IMR-90 (cell line): ENCODE results near the gene ZFP90. TPM values are rescaled to one million over a fixed set of nuclear protein-coding genes. Genes with fewer than 3 reads are reported as not detected.

Source experiments
- ATAC-seq: fragments of 200-7000 bp; cut with Tn5 transposase; 2 replicates; pipeline ENCODE4 v1.9.1; 2020; ENCODE audit warnings: low read depth, mild to moderate bottlenecking, moderate library complexity
- BruUV-seq: library from RNA; stranded (reverse); fragments of 400-500 nt; replicated peaks from 2 replicates; lab custom pipeline; 2021; lab: Mats Ljungman, UMichigan
- CTCF ChIA-PET: fragments of 300-600 bp; formaldehyde crosslinking; extraction: SDS; loops from one replicate; lab custom pipeline; 2021; ENCODE audit warnings: antibody characterized with exemption; lab: Yijun Ruan, JAX
- POLR2A ChIA-PET: fragments of 300-600 bp; sonication (Branson Sonifier 250); formaldehyde crosslinking; loops from one replicate; lab custom pipeline; 2022; ENCODE audit warnings: antibody characterized with exemption; ENCODE audit not compliant: unreplicated experiment; lab: Charles Lee
- DNase-seq: peaks from one replicate; pipeline ENCODE4 v3.0.0; 2013
- H2AFZ ChIP-seq: replicated peaks from 2 replicates; pipeline ENCODE3; 2013; ENCODE audit warnings: low read length, mild to moderate bottlenecking; ENCODE audit not compliant: poor library complexity
- H2AK5ac ChIP-seq: 2 replicates; pipeline ENCODE4 v1.6.1; 2013; ENCODE audit warnings: low read depth, low read length, inconsistent platforms
- H2AK9ac ChIP-seq: replicated peaks from 2 replicates; pipeline ENCODE3; 2013; ENCODE audit warnings: mild to moderate bottlenecking, low read depth, low read length, moderate library complexity; ENCODE audit not compliant: poor library complexity
- H2BK120ac ChIP-seq: 2 replicates; pipeline ENCODE4 v1.6.1; 2013; ENCODE audit warnings: low read depth, low read length, inconsistent platforms
- H2BK15ac ChIP-seq: 3 replicates; pipeline ENCODE4 v1.6.1; 2013; ENCODE audit warnings: low read depth, low read length, inconsistent platforms
- H2BK20ac ChIP-seq: 2 replicates; pipeline ENCODE4 v1.6.1; 2013; ENCODE audit warnings: low read depth, mild to moderate bottlenecking, inconsistent platforms, low read length, moderate library complexity
- H2BK5ac ChIP-seq: 2 replicates; pipeline ENCODE4 v1.6.1; 2013; ENCODE audit warnings: mild to moderate bottlenecking, low read depth, low read length, inconsistent platforms; ENCODE audit not compliant: poor library complexity, severe bottlenecking
- H3K14ac ChIP-seq: replicated peaks from 2 replicates; pipeline ENCODE4 v1.6.1; 2013; ENCODE audit warnings: low read depth, low read length, inconsistent platforms
- H3K18ac ChIP-seq: 2 replicates; pipeline ENCODE4 v1.6.1; 2013; ENCODE audit warnings: low read depth, low read length, control low read depth
- H3K23ac ChIP-seq: 2 replicates; pipeline ENCODE4 v1.6.1; 2013; ENCODE audit warnings: low read depth, low read length, inconsistent platforms
- H3K27ac ChIP-seq: 2 replicates; pipeline ENCODE4 v1.5.1; 2013; ENCODE audit warnings: mild to moderate bottlenecking, control low read depth, low read length; ENCODE audit not compliant: insufficient read depth
- H3K27me3 ChIP-seq: 2 replicates; pipeline ENCODE4 v1.6.1; 2013; ENCODE audit warnings: low read length; ENCODE audit not compliant: control insufficient read depth, insufficient read depth
- H3K36me3 ChIP-seq: 2 replicates; pipeline ENCODE4 v1.6.1; 2013; ENCODE audit warnings: low read length, mixed read lengths; ENCODE audit not compliant: control insufficient read depth, insufficient read depth
- H3K4ac ChIP-seq: 2 replicates; pipeline ENCODE4 v1.6.1; 2013; ENCODE audit warnings: low read depth, low read length, inconsistent platforms
- H3K4me1 ChIP-seq: 2 replicates; pipeline ENCODE4 v1.6.1; 2013; ENCODE audit warnings: low read length, mixed read lengths; ENCODE audit not compliant: control insufficient read depth, insufficient read depth
- H3K4me2 ChIP-seq: 2 replicates; pipeline ENCODE4 v1.6.1; 2013; ENCODE audit warnings: low read depth, mild to moderate bottlenecking, control low read depth, low read length, moderate library complexity
- H3K4me3 ChIP-seq: 2 replicates; pipeline ENCODE4 v1.5.1; 2013; ENCODE audit warnings: low read depth, mild to moderate bottlenecking, control low read depth, low read length, moderate library complexity; ENCODE audit not compliant: insufficient read depth
- H3K56ac ChIP-seq: 2 replicates; pipeline ENCODE4 v1.6.1; 2013; ENCODE audit warnings: low read length, inconsistent platforms; ENCODE audit not compliant: insufficient read depth; ENCODE audit errors: extremely low read depth
- H3K79me1 ChIP-seq, 2 experiments: 2 replicates each; pipeline ENCODE4 v1.6.1; 2013; ENCODE audit warnings: low read length in 2 of 2, inconsistent platforms in 1 of 2, low read depth in 1 of 2
- H3K9ac ChIP-seq: 2 replicates; pipeline ENCODE4 v1.6.1; 2013; ENCODE audit warnings: low read depth, low read length, control low read depth
- H3K9me1 ChIP-seq: 2 replicates; pipeline ENCODE4 v1.6.1; 2013; ENCODE audit warnings: low read length, inconsistent platforms; ENCODE audit not compliant: insufficient read depth
- H3K9me3 ChIP-seq: 2 replicates; pipeline ENCODE4 v1.6.1; 2013; ENCODE audit warnings: low read length; ENCODE audit not compliant: control insufficient read depth, insufficient read depth
- H4K20me1 ChIP-seq: 2 replicates; pipeline ENCODE4 v1.6.1; 2013; ENCODE audit warnings: low read length, inconsistent platforms; ENCODE audit not compliant: insufficient read depth
- H4K5ac ChIP-seq: 2 replicates; pipeline ENCODE4 v1.6.1; 2013; ENCODE audit warnings: mild to moderate bottlenecking, low read depth, low read length, control low read depth
- H4K8ac ChIP-seq, 2 experiments: 2 replicates each; pipeline ENCODE4 v1.6.1; 2013; ENCODE audit warnings: low read depth in 2 of 2, low read length in 2 of 2, control low read depth in 1 of 2, inconsistent platforms in 1 of 2
- H4K91ac ChIP-seq: 2 replicates; pipeline ENCODE4 v1.6.1; 2013; ENCODE audit warnings: low read depth, low read length, inconsistent platforms; ENCODE audit not compliant: insufficient read depth
- BHLHE40 ChIP-seq: fragments of 150-350 bp; IDR thresholded peaks from 2 replicates; pipeline ENCODE4 v1.6.1; 2016; ENCODE audit warnings: mild to moderate bottlenecking, low read depth, low read length
- CEBPB ChIP-seq: IDR thresholded peaks from 2 replicates; pipeline ENCODE4 v1.6.1; 2012; ENCODE audit warnings: low read depth, low read length, improper control_type of control experiment
- CHD1 ChIP-seq: IDR thresholded peaks from 2 replicates; pipeline ENCODE4 v1.6.1; 2012; ENCODE audit warnings: low read depth, low read length, improper control_type of control experiment
- FOS ChIP-seq: fragments of 150-350 bp; IDR thresholded peaks from 2 replicates; pipeline ENCODE4 v1.6.1; 2016; ENCODE audit warnings: low read depth, low read length
- MXI1 ChIP-seq: IDR thresholded peaks from 2 replicates; pipeline ENCODE4 v1.6.1; 2012; ENCODE audit warnings: low read depth, mild to moderate bottlenecking, low read length, moderate library complexity, borderline replicate concordance
- POLR2A ChIP-seq: IDR thresholded peaks from 2 replicates; pipeline ENCODE4 v1.6.1; 2012; ENCODE audit warnings: mild to moderate bottlenecking, low read depth, low read length
- RAD21 ChIP-seq: IDR thresholded peaks from 2 replicates; pipeline ENCODE4 v1.6.1; 2012; ENCODE audit warnings: low read length, improper control_type of control experiment
- RCOR1 ChIP-seq: IDR thresholded peaks from 2 replicates; pipeline ENCODE4 v1.6.1; 2012; ENCODE audit warnings: mild to moderate bottlenecking, low read length, improper control_type of control experiment; ENCODE audit not compliant: insufficient replicate concordance
- RFX5 ChIP-seq: IDR thresholded peaks from 2 replicates; pipeline ENCODE4 v1.8.0; 2012; ENCODE audit warnings: low read depth, mild to moderate bottlenecking, low read length, moderate library complexity
- SMC3 ChIP-seq: fragments of 150-350 bp; IDR thresholded peaks from 2 replicates; pipeline ENCODE4 v1.6.1; 2016; ENCODE audit warnings: low read depth, mild to moderate bottlenecking, antibody characterized with exemption, low read length, moderate library complexity
- WGBS, 2 experiments: methylation state at CpG; one replicate each; pipeline versions ENCODE4 v1.1.5 to v1.1.7; 2013; ENCODE audit warnings: missing lambda C conversion rate in 2 of 2; ENCODE audit not compliant: insufficient read length in 1 of 2; ENCODE audit errors: extremely low coverage in 2 of 2; 5-methylcytosine and 5-hydroxymethylcytosine counted together
- dilution Hi-C: fragments of 300-500 bp; cut with HindIII; formaldehyde crosslinking; loops from one replicate; pipeline ENCODE4 v1.14.3; 2018; ENCODE audit warnings: low sequenced_read_pairs; ENCODE audit not compliant: unreplicated experiment
- in situ Hi-C: fragments of 300-500 bp; cut with MboI; formaldehyde crosslinking; loops from 3 replicates; pipeline ENCODE4 v1.14.3; 2019; ENCODE audit warnings: low sequenced_read_pairs, inconsistent platforms, mixed read lengths
- intact Hi-C: fragments of 100-400 bp; cut with micrococcal nuclease; formaldehyde crosslinking; loops from 2 replicates; pipeline ENCODE4 v1.10.0; 2022
- polyA plus RNA-seq, 3 experiments: library from polyadenylated mRNA; depleted of rRNA; stranded (reverse); fragments of >200 nt; gene quantifications; 2 replicates each; pipeline ENCODE4 v1.2.3, GENCODE V29; 2012; ENCODE audit warnings: low replicate concordance in 1 of 3
- total RNA-seq: library from RNA; depleted of rRNA; stranded (reverse); fragments of >200 nt; gene quantifications from 2 replicates; pipeline ENCODE4 v1.2.3, GENCODE V29; 2012
- TF ChIP-seq, protein P1 (sequence below): fragments of 150-350 bp; IDR thresholded peaks from 2 replicates; pipeline ENCODE4 v1.6.1; 2017; ENCODE audit warnings: mild to moderate bottlenecking, antibody characterized with exemption, low read length, low read depth
- TF ChIP-seq, protein P2 (sequence below): conservative IDR thresholded peaks from 2 replicates; pipeline ENCODE4 v1.5.1; 2012; ENCODE audit warnings: mild to moderate bottlenecking, low read depth, low read length, improper control_type of control experiment
- TF ChIP-seq, protein P3 (sequence below): fragments of 150-350 bp; IDR thresholded peaks from 2 replicates; pipeline ENCODE4 v1.6.1; 2016; ENCODE audit warnings: low read depth, mild to moderate bottlenecking, low read length, moderate library complexity, borderline replicate concordance

Gene ZFP90
- total and polyA plus RNA-seq, 2 of the 4 experiments (the other 2 are of a cell fraction): 7.3 to 22.6 TPM

DNA sequence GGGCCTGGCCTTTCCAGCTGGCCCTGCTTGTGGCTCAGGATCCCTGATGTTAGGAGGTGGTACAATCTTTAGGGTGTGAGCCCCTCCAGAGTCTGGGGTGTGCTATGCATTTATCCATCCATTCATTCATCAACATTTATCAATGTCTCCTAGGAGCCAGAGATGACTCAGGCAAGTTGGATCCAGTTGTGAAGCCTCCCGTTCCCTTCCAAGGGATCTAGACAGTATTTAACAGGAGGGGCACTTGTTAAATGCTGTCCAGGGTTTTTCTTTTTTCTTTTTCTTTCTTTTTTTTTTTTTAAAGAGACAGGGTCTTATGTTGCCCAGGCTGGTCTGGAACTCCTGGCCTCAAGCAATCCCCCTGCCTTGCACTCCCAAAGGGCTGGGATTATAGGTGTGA, 48.7 kb upstream of the ZFP90 start:
- 0 out of 2 replicates have a peak, but pooled peaks cover 2% of the 10 kb centered on the region for H3K9me3 ChIP-seq
- H4K20me1 ChIP-seq: no peaks in the 10 kb centered on the region
- H3K4ac ChIP-seq: no peak overlapping the region
- H3K4me2 ChIP-seq: no peak overlapping the region
- no peak overlapping the region for H3K9ac ChIP-seq
- no peaks in the 10 kb centered on the region for H3K9me1 ChIP-seq
- H3K4me3 ChIP-seq: no peak overlapping the region
- no CpG with 5 or more reads among the region's 1 CpG for WGBS, 2 experiments
- H2AFZ ChIP-seq: no peak overlapping the region
- H3K4me1 ChIP-seq: no peaks in the 10 kb centered on the region
- no peak overlapping the region for H3K18ac ChIP-seq
- H2AK5ac ChIP-seq: no peak overlapping the region
- ATAC-seq (no peak), DNase-seq (no peak)
- no peak overlapping the region for H4K8ac ChIP-seq
- H2BK20ac ChIP-seq: no peak overlapping the region
- H3K27me3 ChIP-seq: peaks cover 15% of the 10 kb centered on the region
- TF ChIP-seq, protein P1, sequence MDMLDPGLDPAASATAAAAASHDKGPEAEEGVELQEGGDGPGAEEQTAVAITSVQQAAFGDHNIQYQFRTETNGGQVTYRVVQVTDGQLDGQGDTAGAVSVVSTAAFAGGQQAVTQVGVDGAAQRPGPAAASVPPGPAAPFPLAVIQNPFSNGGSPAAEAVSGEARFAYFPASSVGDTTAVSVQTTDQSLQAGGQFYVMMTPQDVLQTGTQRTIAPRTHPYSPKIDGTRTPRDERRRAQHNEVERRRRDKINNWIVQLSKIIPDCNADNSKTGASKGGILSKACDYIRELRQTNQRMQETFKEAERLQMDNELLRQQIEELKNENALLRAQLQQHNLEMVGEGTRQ: no peak
- TF ChIP-seq RAD21 (no peak), POLR2A (no peak), RFX5 (no peak), CHD1 (no peak), MXI1 (no peak), SMC3 (no peak), FOS (no peak), BHLHE40 (no peak), CEBPB (no peak), RCOR1 (no peak)
- TF ChIP-seq, protein P2, sequence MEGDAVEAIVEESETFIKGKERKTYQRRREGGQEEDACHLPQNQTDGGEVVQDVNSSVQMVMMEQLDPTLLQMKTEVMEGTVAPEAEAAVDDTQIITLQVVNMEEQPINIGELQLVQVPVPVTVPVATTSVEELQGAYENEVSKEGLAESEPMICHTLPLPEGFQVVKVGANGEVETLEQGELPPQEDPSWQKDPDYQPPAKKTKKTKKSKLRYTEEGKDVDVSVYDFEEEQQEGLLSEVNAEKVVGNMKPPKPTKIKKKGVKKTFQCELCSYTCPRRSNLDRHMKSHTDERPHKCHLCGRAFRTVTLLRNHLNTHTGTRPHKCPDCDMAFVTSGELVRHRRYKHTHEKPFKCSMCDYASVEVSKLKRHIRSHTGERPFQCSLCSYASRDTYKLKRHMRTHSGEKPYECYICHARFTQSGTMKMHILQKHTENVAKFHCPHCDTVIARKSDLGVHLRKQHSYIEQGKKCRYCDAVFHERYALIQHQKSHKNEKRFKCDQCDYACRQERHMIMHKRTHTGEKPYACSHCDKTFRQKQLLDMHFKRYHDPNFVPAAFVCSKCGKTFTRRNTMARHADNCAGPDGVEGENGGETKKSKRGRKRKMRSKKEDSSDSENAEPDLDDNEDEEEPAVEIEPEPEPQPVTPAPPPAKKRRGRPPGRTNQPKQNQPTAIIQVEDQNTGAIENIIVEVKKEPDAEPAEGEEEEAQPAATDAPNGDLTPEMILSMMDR: no peak
- TF ChIP-seq, protein P3, sequence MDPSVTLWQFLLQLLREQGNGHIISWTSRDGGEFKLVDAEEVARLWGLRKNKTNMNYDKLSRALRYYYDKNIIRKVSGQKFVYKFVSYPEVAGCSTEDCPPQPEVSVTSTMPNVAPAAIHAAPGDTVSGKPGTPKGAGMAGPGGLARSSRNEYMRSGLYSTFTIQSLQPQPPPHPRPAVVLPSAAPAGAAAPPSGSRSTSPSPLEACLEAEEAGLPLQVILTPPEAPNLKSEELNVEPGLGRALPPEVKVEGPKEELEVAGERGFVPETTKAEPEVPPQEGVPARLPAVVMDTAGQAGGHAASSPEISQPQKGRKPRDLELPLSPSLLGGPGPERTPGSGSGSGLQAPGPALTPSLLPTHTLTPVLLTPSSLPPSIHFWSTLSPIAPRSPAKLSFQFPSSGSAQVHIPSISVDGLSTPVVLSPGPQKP: no peak
- no peak overlapping the region for H3K56ac ChIP-seq
- dilution Hi-C loops (no loop called here), intact Hi-C loops (no loop called here), in situ Hi-C loops (no loop called here)
- no TSS peak for BruUV-seq
- H3K36me3 ChIP-seq: no peaks in the 10 kb centered on the region
- no peak overlapping the region for H3K23ac ChIP-seq
- H3K14ac ChIP-seq: no peak overlapping the region
- no peaks in the 10 kb centered on the region for H3K79me1 ChIP-seq
- no peak overlapping the region for H3K27ac ChIP-seq
- H4K91ac ChIP-seq: no peak overlapping the region
- H4K5ac ChIP-seq: no peak overlapping the region
- CTCF ChIA-PET: no interaction called here
- H2BK5ac ChIP-seq: no peak overlapping the region
- H2BK15ac ChIP-seq: no peak overlapping the region
- H2BK120ac ChIP-seq: no peak overlapping the region
- POLR2A ChIA-PET: no interaction called here
- H2AK9ac ChIP-seq: no peak overlapping the region
